Measurements from ENCODE around the gene CDC5L. TPM values are rescaled to one million over a fixed set of nuclear protein-coding genes. Genes with fewer than 3 reads are reported as not detected.
A peak's percentile ranks its signal among the peaks of the same experiment; 100 is the strongest.

CDC5L gene
- total RNA-seq, 2 experiments from 2014 or later = 20.9 to 22.8 TPM

DNA sequence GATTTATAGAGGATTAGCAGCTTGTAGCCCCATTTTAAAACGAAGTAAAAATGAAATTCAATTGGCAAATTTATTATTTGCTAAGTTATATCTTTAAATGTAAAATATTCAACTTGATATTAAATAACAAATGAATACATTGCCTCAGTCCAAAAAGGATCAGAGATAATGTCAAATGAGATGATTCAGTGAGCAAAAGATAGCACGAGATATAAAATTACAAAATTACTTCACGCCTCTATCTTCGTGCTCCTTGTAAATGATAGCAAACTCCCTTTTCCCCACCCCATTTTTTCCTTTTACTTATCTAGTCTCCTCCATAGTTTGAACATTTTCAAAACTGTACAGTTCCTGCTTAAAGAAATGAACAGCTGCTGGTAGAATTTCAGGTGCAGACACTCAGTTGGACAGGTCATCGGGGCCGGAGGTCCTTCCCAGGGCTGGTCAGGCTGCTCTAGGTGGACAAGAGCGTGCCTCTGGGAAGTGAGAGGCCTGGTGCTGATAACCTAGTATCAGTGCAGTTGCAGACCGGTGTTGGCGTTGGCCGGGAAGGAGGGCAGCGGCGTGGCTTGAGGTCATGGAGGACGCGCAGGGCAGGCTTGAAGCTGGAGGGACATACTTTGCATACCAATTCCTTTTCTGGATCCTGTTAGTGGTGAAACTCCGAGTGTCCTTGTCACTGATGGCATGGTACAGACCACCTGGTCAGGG lies 83.9 kb downstream of the CDC5L start:
- H3K27ac Mint-ChIP-seq = no peak overlapping the region

DNA sequence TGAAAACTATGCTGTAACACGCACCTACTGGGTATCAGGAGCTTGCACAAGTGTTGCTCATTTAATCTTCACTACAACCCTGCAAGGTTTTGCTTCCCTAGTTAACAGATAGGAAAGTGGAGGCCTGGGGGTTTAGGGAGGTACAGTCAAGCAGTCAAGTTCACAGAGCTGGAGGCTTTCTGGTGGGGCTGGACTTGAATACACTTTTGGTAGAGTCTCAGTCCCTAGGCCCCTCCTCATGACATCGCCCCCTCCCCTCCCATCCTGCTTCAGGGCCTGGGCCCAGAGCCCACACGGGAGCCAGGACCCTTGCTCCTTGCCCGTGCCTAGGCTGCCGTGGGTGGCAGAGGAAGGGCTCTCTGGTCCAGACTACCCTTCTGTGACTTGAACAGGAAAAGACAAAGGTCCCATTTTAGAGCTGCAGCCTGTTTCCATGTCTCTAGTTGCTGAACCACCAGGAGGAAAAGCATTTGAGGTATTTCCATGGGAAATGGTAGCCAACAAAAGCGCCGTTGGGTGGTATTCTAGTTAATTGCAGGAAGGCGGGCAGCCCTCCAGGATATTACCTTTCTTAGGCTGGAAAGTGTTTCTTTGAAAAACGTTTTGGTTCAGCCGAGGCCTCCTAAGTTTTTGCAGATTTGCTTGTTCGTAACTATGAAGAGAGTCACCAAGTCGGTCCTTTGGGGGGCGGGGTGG lies 84.9 kb downstream of the CDC5L start:
- DNase-seq = no peak
- peaks cover 12% of the 10 kb centered on the region for H3K27me3 Mint-ChIP-seq
- H3K4me1 Mint-ChIP-seq = peaks cover 3% of the 10 kb centered on the region
- POLR2A ChIA-PET = no interaction called here
- H3K36me3 Mint-ChIP-seq = no peaks in the 10 kb centered on the region
- no peak overlapping the region for H3K4me3 Mint-ChIP-seq
- no peaks in the 10 kb centered on the region for H3K9me3 Mint-ChIP-seq
- no peak overlapping the region for H3K27ac Mint-ChIP-seq
- no peak for ATAC-seq (ENCODE audit: low read depth)

More for the DNA sequence above, 83.9 kb downstream of the CDC5L start:
- Mint-ChIP-seq H3K36me3 (no peaks in the 10 kb centered on the region), H3K4me1 (peaks cover 3% of the 10 kb centered on the region), H3K27me3 (peaks cover 14% of the 10 kb centered on the region), H3K4me3 (no peak overlapping the region), H3K9me3 (no peaks in the 10 kb centered on the region)
- ATAC-seq (ENCODE audit: low read depth) (no peak), DNase-seq (no peak)
- POLR2A ChIA-PET = no interaction called here

DNA sequence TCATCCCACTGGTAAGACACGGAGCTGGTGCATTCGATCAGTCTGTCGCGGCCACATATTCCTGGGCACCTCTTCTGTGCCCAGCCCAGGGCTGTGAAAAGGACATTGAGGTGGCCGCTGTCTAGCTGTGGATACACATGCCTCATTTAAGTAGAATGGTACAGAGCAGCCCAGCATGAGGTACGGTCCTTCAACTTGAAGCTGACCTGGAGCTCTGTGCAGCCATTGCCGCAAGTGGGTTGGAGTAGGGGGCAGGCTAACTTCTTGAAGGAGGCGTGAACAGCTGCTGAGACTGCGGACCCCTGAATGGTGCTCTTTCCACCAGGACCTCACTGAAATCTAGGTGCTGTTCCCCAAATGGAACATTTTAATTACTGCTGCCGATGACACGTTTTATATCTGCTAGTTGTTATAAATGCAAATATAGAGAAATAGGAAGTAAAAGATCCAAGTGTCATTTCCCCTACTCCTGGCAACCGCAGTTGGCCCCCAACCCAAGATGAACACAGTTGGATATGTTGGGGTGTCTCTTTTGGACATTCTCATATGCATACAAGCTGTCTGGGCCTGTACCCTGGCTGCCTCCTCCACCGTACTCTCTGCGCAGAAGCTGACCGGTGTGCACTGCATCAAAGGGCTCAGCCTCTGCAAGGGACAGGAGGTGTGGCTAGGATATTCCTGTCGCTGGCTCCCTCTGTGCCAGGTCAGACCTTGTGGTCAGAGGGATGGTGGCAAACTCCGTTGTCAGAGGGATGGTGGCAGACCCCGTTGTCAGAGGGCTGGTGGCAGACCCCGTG lies 86.1 kb downstream of the CDC5L start:
- peaks cover 3% of the 10 kb centered on the region for H3K4me1 Mint-ChIP-seq
- DNase-seq (no peak), ATAC-seq (ENCODE audit: low read depth) (no peak)
- peaks cover 9% of the 10 kb centered on the region for H3K27me3 Mint-ChIP-seq
- H3K27ac Mint-ChIP-seq = no peak overlapping the region
- H3K4me3 Mint-ChIP-seq = no peak overlapping the region
- POLR2A ChIA-PET = no interaction called here
- H3K9me3 Mint-ChIP-seq = no peaks in the 10 kb centered on the region
- no peaks in the 10 kb centered on the region for H3K36me3 Mint-ChIP-seq

DNA sequence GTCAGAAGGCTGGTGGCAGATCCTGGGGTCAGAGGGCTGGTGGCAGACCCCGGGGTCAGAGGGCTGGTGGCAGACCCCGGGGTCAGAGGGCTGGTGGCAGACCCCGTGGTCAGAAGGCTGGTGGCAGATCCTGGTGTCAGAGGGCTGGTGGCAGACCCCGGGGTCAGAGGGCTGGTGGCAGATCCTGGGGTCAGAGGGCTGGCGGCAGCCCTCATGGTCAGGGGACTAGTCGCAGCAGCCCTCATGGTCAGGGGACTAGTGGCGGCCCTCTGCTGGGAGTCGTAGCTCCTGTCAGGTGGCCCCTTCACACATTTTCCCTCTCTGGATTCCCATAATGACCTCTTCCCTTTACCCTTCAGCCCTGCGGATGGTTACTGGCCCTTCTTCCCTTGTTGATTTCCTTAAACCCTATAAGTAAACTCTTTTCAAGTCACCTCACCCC lies 86.7 kb downstream of the CDC5L start:
- Mint-ChIP-seq H3K4me1 (peaks cover 3% of the 10 kb centered on the region), H3K36me3 (no peaks in the 10 kb centered on the region), H3K9me3 (no peaks in the 10 kb centered on the region), H3K27ac (no peak overlapping the region), H3K4me3 (no peak overlapping the region), H3K27me3 (peaks cover 9% of the 10 kb centered on the region)
- DNase-seq (no peak), ATAC-seq (ENCODE audit: low read depth) (no peak)
- POLR2A ChIA-PET = no interaction called here

DNA sequence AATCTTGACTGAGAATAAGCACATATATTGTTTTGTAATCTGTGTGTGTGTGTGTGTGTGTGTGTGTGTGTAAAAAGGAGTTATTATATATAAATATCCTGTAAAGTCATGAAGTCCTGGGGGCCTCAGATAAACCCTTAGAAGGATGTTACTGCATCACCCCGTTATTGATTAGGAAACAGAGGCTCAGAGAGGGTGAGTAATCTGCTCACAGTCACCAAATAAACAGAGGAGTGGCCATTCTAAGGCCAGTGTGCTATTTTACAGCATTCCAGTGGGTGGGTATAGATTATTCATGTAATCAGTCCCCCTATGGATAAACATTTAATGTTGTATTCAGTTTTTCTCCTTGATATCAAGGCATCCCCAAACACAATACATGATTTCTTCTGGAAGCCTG lies 87.1 kb downstream of the CDC5L start:
- DNase-seq (no peak), ATAC-seq (ENCODE audit: low read depth) (no peak)
- Mint-ChIP-seq H3K27me3 (peaks cover 9% of the 10 kb centered on the region), H3K4me1 (peaks cover 3% of the 10 kb centered on the region), H3K4me3 (no peak overlapping the region), H3K36me3 (no peaks in the 10 kb centered on the region), H3K9me3 (no peaks in the 10 kb centered on the region), H3K27ac (no peak overlapping the region)
- POLR2A ChIA-PET = no interaction called here

DNA sequence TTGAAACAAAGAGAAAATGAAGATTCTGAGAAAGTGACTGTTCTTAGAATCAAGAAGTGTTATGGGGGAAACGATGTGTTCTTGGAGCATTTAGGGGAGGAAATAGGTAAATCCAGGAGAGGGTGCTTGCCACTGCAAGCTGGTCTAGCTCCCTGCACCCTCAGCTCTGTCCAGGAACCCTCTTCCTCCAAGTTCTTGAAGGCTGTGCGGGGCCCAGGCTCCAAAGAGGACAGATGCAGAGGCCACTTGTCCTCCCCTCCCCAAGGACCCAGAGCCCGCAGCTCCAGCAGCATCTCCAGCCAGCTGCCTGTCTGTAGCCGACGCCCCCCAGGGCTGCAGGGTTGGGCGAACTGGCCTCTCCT lies 87.9 kb downstream of the CDC5L start:
- peaks cover 9% of the 10 kb centered on the region for H3K27me3 Mint-ChIP-seq
- H3K9me3 Mint-ChIP-seq = no peaks in the 10 kb centered on the region
- H3K4me3 Mint-ChIP-seq = no peak overlapping the region
- DNase-seq = no peak
- no peaks in the 10 kb centered on the region for H3K36me3 Mint-ChIP-seq
- POLR2A ChIA-PET = no interaction called here
- H3K4me1 Mint-ChIP-seq = peaks cover 3% of the 10 kb centered on the region
- ATAC-seq (ENCODE audit: low read depth) = peak; percentile 24
- no peak overlapping the region for H3K27ac Mint-ChIP-seq

DNA sequence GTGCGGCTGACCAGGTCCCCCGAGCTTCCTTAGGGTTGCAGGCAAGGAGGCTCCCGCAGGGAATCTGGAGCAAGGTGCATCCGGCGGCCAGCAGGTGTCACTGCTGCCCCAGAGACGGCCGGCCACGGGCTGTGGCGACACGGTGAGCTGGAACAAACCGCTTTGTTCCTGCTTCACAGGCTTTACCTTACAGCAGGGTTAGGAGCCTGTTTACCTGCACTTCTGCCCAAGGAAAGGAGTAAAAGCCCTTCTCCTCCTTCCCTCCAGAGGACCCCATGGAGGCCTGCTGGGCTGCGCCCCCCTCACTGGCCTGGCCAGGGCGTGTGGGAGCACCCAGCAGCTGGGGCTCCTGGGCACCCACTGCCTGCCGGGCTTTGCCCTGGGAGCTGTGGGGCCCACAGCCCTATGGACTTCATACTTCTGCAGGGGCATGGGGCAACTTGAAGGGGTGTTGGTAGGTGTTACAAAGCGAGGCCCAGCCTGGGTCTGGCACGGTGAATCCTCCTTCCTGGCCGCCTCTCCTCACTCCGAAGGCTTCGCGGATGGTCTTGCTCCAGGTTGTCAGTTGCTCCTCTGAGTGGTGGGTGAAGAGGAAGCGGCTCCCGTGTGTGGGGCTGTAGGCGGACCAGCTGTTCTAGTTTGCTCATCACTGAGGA lies 88.4 kb downstream of the CDC5L start:
- peak; percentile 84 for DNase-seq
- peak; percentile 84 for ATAC-seq (ENCODE audit: low read depth)
- Mint-ChIP-seq H3K36me3 (no peaks in the 10 kb centered on the region), H3K27me3 (peaks cover 7% of the 10 kb centered on the region), H3K27ac (no peak overlapping the region), H3K4me1 (peaks cover 3% of the 10 kb centered on the region), H3K9me3 (no peaks in the 10 kb centered on the region), H3K4me3 (no peak overlapping the region)
- POLR2A ChIA-PET = no interaction called here

DNA sequence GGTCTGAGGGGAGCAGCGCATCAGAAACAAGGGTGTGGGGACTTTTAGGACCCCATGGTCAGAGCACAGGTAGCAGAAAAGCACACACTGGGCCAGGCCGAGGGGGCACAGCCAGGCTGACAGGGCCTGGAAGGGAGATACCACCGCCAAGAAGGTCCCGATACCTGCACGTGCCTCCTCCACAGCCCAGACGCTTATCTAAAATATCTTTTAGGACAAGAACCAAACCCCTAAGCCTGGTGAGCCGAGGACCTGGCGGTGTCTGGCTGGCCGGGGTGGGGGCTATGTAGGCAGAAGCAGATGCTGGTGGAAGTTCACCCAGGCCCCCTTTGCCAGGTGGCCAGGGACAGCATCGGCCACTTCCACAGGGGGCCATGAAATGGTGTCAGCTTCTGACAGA lies 89.3 kb downstream of the CDC5L start:
- POLR2A ChIA-PET = no interaction called here
- no peak for ATAC-seq (ENCODE audit: low read depth)
- no peaks in the 10 kb centered on the region for H3K9me3 Mint-ChIP-seq
- H3K4me3 Mint-ChIP-seq = no peak overlapping the region
- H3K36me3 Mint-ChIP-seq = no peaks in the 10 kb centered on the region
- peaks cover 3% of the 10 kb centered on the region for H3K4me1 Mint-ChIP-seq
- H3K27me3 Mint-ChIP-seq = peaks cover 5% of the 10 kb centered on the region
- H3K27ac Mint-ChIP-seq = no peak overlapping the region
- DNase-seq = no peak

DNA sequence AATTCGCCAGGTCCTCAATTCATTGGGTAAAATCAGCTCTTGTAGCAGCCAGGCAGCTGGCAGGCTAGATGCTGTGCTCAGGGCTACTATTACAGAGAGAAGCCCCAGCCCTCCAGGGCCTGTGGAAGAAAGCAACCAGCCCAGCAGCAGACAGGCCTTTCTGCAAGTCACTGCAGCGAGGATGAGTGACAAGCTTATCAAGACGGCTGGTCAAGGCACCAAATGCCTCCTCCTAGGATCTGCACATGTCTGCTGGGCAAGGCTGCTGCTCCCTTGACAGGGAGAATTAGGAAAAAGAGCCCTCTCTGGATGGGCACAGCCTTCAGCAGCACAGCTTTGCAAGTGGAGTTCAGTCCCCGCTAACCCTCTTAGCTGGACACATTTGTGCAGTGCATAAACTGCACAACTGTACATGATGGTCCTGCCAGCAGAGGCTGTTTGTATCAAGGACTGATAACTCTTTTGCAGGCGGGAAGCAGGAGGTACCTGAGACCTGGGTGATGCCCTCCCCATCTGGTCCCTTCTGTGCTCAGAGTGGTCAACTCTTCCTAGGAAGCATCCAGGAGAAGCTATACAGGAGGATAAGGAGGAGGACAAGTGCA lies 89.9 kb downstream of the CDC5L start:
- H3K27me3 Mint-ChIP-seq = peaks cover 5% of the 10 kb centered on the region
- DNase-seq (no peak), ATAC-seq (ENCODE audit: low read depth) (no peak)
- H3K9me3 Mint-ChIP-seq = no peaks in the 10 kb centered on the region
- no peaks in the 10 kb centered on the region for H3K36me3 Mint-ChIP-seq
- no peak overlapping the region for H3K27ac Mint-ChIP-seq
- POLR2A ChIA-PET = no interaction called here
- no peak overlapping the region for H3K4me3 Mint-ChIP-seq
- peaks cover 3% of the 10 kb centered on the region for H3K4me1 Mint-ChIP-seq

DNA sequence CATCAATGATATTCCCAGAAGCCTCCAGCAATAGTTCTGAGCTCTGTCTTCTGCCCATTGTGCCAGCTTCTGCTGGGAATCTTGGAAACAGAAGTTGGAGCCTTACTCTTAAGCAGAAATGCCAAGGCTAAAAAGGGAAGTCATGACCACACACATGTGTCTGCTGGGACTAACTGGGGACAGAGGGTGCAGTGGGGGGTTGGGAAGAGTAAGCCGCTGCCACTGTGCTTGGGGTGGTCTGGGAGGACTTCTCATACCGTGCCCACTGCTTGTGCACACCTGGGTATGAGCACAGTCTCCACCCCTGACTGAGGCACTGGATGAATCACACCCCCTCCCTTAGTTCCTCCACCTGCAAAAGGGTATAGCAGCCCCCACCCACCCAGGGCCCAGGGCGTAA lies 90.7 kb downstream of the CDC5L start:
- peaks cover 5% of the 10 kb centered on the region for H3K27me3 Mint-ChIP-seq
- H3K36me3 Mint-ChIP-seq = no peaks in the 10 kb centered on the region
- peaks cover 3% of the 10 kb centered on the region for H3K4me1 Mint-ChIP-seq
- H3K27ac Mint-ChIP-seq = no peak overlapping the region
- no peaks in the 10 kb centered on the region for H3K9me3 Mint-ChIP-seq
- POLR2A ChIA-PET = no interaction called here
- DNase-seq (no peak), ATAC-seq (ENCODE audit: low read depth) (no peak)
- H3K4me3 Mint-ChIP-seq = no peak overlapping the region

DNA sequence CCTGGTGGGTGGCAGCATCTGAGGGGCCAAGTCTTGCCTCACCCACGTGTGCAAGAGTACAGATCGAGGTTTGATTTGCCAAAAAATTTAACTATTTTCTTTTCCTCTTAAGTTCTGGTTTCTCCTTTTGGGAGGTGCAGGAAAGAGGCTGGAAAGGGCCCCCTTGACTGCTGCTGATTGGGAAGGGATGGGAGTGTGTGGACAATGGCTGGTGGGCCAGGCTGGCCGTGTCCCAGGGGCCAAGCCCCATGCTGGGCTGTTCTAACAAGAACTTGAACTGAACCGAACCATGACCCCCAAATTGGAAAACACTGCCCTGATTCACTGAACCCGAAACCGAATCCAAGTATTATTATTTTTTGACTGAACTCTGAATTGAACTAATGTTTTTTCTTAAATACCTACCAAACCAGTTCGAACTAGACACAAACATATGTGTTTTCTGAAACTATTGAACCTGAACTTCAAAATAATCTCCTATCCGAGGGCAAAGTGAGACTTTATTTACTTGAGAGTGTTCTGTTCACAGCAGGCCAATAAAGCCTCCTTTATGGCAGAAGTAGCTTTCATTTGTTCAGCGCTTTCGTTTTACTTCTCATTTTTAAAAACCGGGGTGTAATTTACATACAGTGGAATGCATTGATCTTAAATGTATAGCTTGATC lies 91.2 kb downstream of the CDC5L start:
- H3K4me1 Mint-ChIP-seq = peaks cover 3% of the 10 kb centered on the region
- H3K4me3 Mint-ChIP-seq = no peak overlapping the region
- no peak overlapping the region for H3K27ac Mint-ChIP-seq
- DNase-seq (no peak), ATAC-seq (ENCODE audit: low read depth) (no peak)
- H3K27me3 Mint-ChIP-seq = peaks cover 5% of the 10 kb centered on the region
- H3K36me3 Mint-ChIP-seq = no peaks in the 10 kb centered on the region
- H3K9me3 Mint-ChIP-seq = no peaks in the 10 kb centered on the region
- POLR2A ChIA-PET = no interaction called here

DNA sequence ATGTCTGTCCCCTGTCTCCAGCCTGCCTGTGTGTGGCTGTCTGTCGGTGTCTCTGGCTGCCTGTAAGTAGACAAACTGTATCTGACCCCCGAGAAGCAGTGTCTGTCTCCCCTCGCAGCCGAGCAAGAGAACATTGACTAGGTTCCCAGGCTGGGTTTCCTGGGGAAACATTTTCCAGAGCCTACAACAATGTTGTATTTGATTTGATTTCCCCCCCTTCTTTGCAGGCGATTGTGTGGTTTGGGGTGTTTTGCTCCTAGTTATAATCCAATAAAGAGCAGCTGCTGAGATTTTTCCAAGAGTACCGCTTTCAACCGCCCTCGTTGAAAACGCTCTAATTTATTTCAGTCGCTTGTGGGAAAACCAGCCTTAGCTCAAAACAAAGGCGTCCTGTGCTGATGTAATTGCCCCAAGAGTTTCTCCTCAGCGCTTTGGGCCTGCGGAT lies 92.6 kb downstream of the CDC5L start:
- H3K4me3 Mint-ChIP-seq = no peak overlapping the region
- no peak overlapping the region for H3K27ac Mint-ChIP-seq
- H3K27me3 Mint-ChIP-seq = peaks cover 4% of the 10 kb centered on the region
- no peaks in the 10 kb centered on the region for H3K9me3 Mint-ChIP-seq
- POLR2A ChIA-PET = no interaction called here
- peaks cover 1% of the 10 kb centered on the region for H3K4me1 Mint-ChIP-seq
- no peak for DNase-seq
- no peak for ATAC-seq (ENCODE audit: low read depth)
- H3K36me3 Mint-ChIP-seq = no peaks in the 10 kb centered on the region

DNA sequence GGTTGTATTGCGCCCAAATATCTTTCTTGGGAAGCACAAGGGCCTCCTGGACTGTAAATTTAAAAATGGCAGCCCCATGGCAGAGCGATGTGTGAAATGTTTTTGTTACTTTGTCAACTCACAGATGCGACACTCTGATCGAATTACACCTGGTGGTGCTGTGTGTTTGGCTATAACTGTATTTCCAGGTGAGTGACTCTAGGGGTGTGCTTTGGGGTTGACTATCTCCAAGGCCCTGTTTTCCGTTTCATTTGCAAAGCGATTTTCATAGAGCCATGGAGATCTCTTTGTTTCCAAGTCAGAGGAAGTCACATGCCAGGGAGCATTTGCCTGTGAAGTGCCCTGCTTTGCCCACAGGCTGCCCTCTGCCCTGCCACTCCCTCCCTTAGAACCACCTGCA lies 93.5 kb downstream of the CDC5L start:
- peaks cover 3% of the 10 kb centered on the region for H3K27me3 Mint-ChIP-seq
- no peak for ATAC-seq (ENCODE audit: low read depth)

More for the DNA sequence above, 93.5 kb downstream of the CDC5L start:
- H3K4me1 Mint-ChIP-seq = no peaks in the 10 kb centered on the region
- H3K36me3 Mint-ChIP-seq = no peaks in the 10 kb centered on the region
- no peaks in the 10 kb centered on the region for H3K9me3 Mint-ChIP-seq
- no peak for DNase-seq
- H3K27ac Mint-ChIP-seq = no peak overlapping the region
- POLR2A ChIA-PET = no interaction called here
- no peak overlapping the region for H3K4me3 Mint-ChIP-seq
